HepG2 (cell line): ENCODE data around the gene BCORL1. TPM values are rescaled to one million over a fixed set of nuclear protein-coding genes. Genes with fewer than 3 reads are reported as not detected.

Source experiments
- ATAC-seq: fragments of 200-7000 bp; cut with Tn5 transposase; 3 replicates; pipeline ENCODE4 v1.9.1; 2020; ENCODE audit warnings: mild to moderate bottlenecking, moderate library complexity
- BruUV-seq: library from RNA; stranded (reverse); fragments of 400-500 nt; replicated peaks from 2 replicates; lab custom pipeline; 2021; lab: Mats Ljungman, UMichigan
- CTCF ChIA-PET: fragments of 300-600 bp; formaldehyde crosslinking; extraction: SDS; loops from one replicate; lab custom pipeline; 2021; ENCODE audit warnings: low total read pairs, inconsistent platforms, low intra/inter-chr PET ratio; lab: Yijun Ruan, JAX
- POLR2A ChIA-PET: fragments of 350-600 bp; sonication (Branson Sonifier 250); formaldehyde crosslinking; loops from one replicate; lab custom pipeline; 2020; ENCODE audit warnings: antibody characterized with exemption, inconsistent platforms; lab: Yijun Ruan, JAX
- DNase-seq: peaks from one replicate; pipeline ENCODE4 v3.0.0-alpha.2; 2015; ENCODE audit warnings: low spot score
- FAIRE-seq: peaks from 3 replicates; lab custom pipeline; 2011; peaks lifted over from hg19 to GRCh38; lab: Jason Lieb, UNC
- H2AFZ ChIP-seq: one replicate; pipeline ENCODE4 v1.6.1; 2011; ENCODE audit warnings: low read length, inconsistent platforms
- H3K27ac ChIP-seq: fragments of 300-600 bp; 3 replicates; pipeline ENCODE4 v1.8.0; 2011; ENCODE audit warnings: mixed run types, mild to moderate bottlenecking, mixed read lengths, low read length, inconsistent platforms; ENCODE audit not compliant: insufficient read depth; ENCODE audit errors: extremely low read length
- H3K27me3 ChIP-seq, 2 experiments: fragments of 200-600 bp in 1 of 2; 2 replicates in 1 of 2; 3 replicates in 1 of 2; pipeline versions ENCODE4 v1.6.0 to v1.8.0; 2011; ENCODE audit warnings: low read length in 2 of 2, mild to moderate bottlenecking in 2 of 2, moderate library complexity in 2 of 2, inconsistent platforms in 1 of 2; ENCODE audit not compliant: insufficient read depth in 2 of 2, control insufficient read depth in 1 of 2
- H3K36me3 ChIP-seq, 2 experiments: fragments of 200-600 bp in 1 of 2; replicated peaks in 1 of 2; 2 replicates in 1 of 2; 3 replicates in 1 of 2; pipeline versions ENCODE4 v1.5.1 to v1.8.0; 2011; ENCODE audit warnings: low read length in 2 of 2, inconsistent platforms in 1 of 2; ENCODE audit not compliant: insufficient read depth in 2 of 2, control insufficient read depth in 1 of 2
- H3K4me1 ChIP-seq: 2 replicates; pipeline ENCODE4 v1.5.1; 2012; ENCODE audit warnings: low read length, inconsistent platforms; ENCODE audit not compliant: insufficient read depth
- H3K4me2 ChIP-seq: 2 replicates; pipeline ENCODE4 v1.6.0; 2011; ENCODE audit warnings: low read depth, low read length, inconsistent platforms
- H3K4me3 ChIP-seq, 3 experiments: fragments of 200-600 bp in 1 of 3; sonication (generic), shearing (Covaris generic) in 1 of 3; replicated peaks in 1 of 3; 2 replicates each; pipeline ENCODE4 v1.5.1; 2011 to 2016; ENCODE audit warnings: low read length in 3 of 3, inconsistent platforms in 2 of 3, low read depth in 2 of 3, mild to moderate bottlenecking in 2 of 3, control low read depth in 1 of 3, mixed read lengths in 1 of 3; ENCODE audit not compliant: insufficient read depth in 1 of 3
- H3K79me2 ChIP-seq: one replicate; pipeline ENCODE4 v1.6.1; 2011; ENCODE audit warnings: low read length, inconsistent platforms; ENCODE audit not compliant: insufficient read depth
- H3K9ac ChIP-seq: 2 replicates; pipeline ENCODE4 v1.6.0; 2011; ENCODE audit warnings: mild to moderate bottlenecking, low read depth, low read length, inconsistent platforms; ENCODE audit not compliant: insufficient read depth
- H3K9me3 ChIP-seq: 2 replicates; pipeline ENCODE4 v1.5.1; 2012; ENCODE audit warnings: mild to moderate bottlenecking, low read length
- H4K20me1 ChIP-seq: 2 replicates; pipeline ENCODE4 v1.6.0; 2011; ENCODE audit warnings: inconsistent platforms, mild to moderate bottlenecking, low read length, moderate library complexity; ENCODE audit not compliant: insufficient read depth
- ZNF407 ChIP-seq: sonication (generic); formaldehyde crosslinking; IDR thresholded peaks from one replicate; pipeline ENCODE4 v1.5.1; 2020; ENCODE audit warnings: mild to moderate bottlenecking, missing genetic modification reagents; ENCODE audit errors: not compliant biosample characterization
- WGBS: methylation state at CpG from one replicate; pipeline ENCODE4 v1.1.6; 2017; ENCODE audit warnings: low lambda C conversion rate; 5-methylcytosine and 5-hydroxymethylcytosine counted together
- in situ Hi-C: cut with HindIII; loops from 2 replicates; pipeline ENCODE4 v1.10.0; 2017; ENCODE audit warnings: low pct_unique_long_range_greater_than_20kb; ENCODE audit not compliant: extremely low pct_ligation_motif_present
- intact Hi-C: fragments of 100-400 bp; cut with micrococcal nuclease; formaldehyde crosslinking; loops from one replicate; pipeline ENCODE4 v1.10.0; 2022; ENCODE audit not compliant: unreplicated experiment
- polyA plus RNA-seq, 8 experiments: library from polyadenylated mRNA; depleted of rRNA in 3 of 8; stranded (reverse) in 7 of 8; unstranded in 1 of 8; fragments of >200 nt; fragmentation: Illumina TruSeq in 4 of 8; extraction: Trizol in 4 of 8; gene quantifications; 2 replicates each; pipeline versions ENCODE4 v1.2.1 to v1.2.3, GENCODE V29; 2011 to 2016; ENCODE audit warnings: low read depth in 4 of 8, missing spikeins in 1 of 8, mixed read lengths in 1 of 8; ENCODE audit not compliant: insufficient read depth in 1 of 8
- total RNA-seq, 5 experiments: library from RNA; depleted of rRNA; stranded (reverse); fragments of >200 nt; fragmentation: Illumina TruSeq; extraction: Trizol; gene quantifications; 2 replicates each; pipeline ENCODE4 v1.2.3, GENCODE V29; 2016; ENCODE audit warnings: low read depth in 1 of 5

The BCORL1 gene
- total and polyA plus RNA-seq, 2 of the 13 experiments (the other 11 are each of a cell fraction or from before 2014, with no cell fraction given) = 0.67 to 1.4 TPM

- in situ Hi-C loops (no loop called here), intact Hi-C loops (no loop called here)
- no peak for FAIRE-seq
Measured at GRCh38 chrX:130075777-130076176, 93.3 kb downstream of the BCORL1 start.

More at GRCh38 chrX:130075777-130076176, 93.3 kb downstream of the BCORL1 start:
- Histone ChIP-seq H2AFZ (no peak overlapping the region), H4K20me1 (no peaks in the 10 kb centered on the region), H3K4me2 (no peak overlapping the region), H3K4me1 (peaks cover 19% of the 10 kb centered on the region), H3K27me3 (no peaks in the 10 kb centered on the region), H3K79me2 (no peaks in the 10 kb centered on the region), H3K4me3 (no peak overlapping the region), H3K9ac (no peak overlapping the region), H3K9me3 (no peaks in the 10 kb centered on the region), H3K27ac (no peak overlapping the region), H3K36me3 (no peaks in the 10 kb centered on the region)
- ChIA-PET POLR2A (no interaction called here), CTCF (no interaction called here)
- WGBS = 74% methylated on average over 2 of the region's 4 CpGs
- no peak for TF ChIP-seq ZNF407 (CRISPR knock-in tag)
- ATAC-seq (no peak), DNase-seq (no peak)
- no TSS peak for BruUV-seq
